H54 (cell line): ENCODE results near the gene KRT14.
"Not testable (repeated sequence)": the region's sequence is repeated elsewhere in the genome, so short reads cannot be mapped to it uniquely, and the experiment has no call there.

Source experiments
- DNase-seq: peaks from one replicate; pipeline ENCODE4 v3.0.0; 2011; ENCODE audit warnings: low spot score, mixed read lengths; ENCODE audit not compliant: insufficient read length
- FAIRE-seq: peaks from 3 replicates; lab custom pipeline; 2011; peaks lifted over from hg19 to GRCh38; lab: Jason Lieb, UNC
- POLR2A ChIP-seq: IDR thresholded peaks from 2 replicates; pipeline ENCODE4 v1.6.1; 2011; ENCODE audit warnings: low read depth, mild to moderate bottlenecking, low read length

KRT14 gene

GRCh38 chr17:41627316-41628072 lies 40.8 kb upstream of the KRT14 start:
- no peak for FAIRE-seq
- no peak for DNase-seq
- TF ChIP-seq POLR2A: no peak

DNA sequence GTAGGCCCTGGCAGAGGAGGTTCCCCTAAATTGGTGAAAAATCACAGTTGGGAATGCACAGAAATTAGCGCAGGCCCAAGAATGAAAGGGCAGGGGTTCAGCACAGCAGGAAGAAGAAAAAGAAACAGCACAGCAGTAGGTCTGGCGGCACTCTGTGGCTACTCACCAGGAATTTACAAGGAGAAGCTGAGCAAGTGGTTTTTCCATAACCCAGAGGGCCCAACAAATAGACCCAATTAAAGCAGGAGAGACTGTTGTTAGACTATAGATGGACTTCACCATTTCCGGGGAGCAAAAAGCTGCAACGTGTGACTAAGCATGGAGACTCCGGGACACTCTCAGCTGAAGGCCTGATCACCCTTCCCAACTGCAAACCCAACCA lies 40.2 kb upstream of the KRT14 start:
- DNase-seq, FAIRE-seq: not testable (repeated sequence)

DNA sequence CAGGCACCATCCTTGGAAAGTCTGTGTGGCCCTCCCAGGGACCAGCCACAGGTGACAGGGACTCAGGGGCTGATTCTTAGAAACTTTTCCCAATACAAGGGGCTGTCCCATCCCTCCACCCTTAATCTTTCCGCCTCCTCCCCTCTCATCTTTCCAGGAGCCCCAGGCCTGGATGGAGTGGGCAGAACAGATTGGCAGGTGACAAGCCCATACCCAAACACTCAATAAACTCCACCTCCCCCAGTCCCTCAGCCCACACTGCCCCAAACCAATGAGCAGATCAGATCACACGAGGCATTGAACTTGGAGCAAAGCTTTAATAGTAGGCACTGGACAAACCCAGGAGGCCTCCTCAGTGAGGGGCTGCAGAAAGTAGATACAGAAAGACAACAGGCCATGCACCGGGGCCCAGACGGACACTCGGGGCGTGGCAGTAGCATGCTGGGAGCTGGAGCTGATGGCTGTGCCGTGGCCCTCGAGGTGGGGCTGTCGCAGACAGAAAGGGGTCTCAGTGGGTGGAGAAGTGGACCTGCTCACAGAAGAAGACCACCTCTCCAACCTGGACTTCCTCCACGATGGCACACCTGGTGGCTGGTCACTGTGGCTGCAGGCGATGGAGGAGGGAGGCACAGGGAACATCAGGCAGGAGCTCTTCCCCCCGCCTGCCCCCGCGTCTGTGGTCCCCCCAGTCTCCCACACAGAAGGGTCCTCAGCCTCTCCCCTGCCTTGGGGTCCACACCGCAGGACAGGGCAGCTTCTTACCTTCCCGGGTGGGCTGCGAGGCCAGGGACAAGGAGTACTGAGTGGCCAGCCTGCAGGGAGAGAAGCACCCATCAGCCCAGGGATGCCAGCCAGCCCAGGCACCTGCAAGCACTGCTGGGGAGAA lies 39.6 kb upstream of the KRT14 start:
- FAIRE-seq, DNase-seq: not testable (repeated sequence)

- FAIRE-seq: no peak
- no peak for TF ChIP-seq POLR2A
- DNase-seq: no peak
These were observed 38.9 kb upstream of the KRT14 start for GRCh38 chr17:41625602-41626001.

DNA sequence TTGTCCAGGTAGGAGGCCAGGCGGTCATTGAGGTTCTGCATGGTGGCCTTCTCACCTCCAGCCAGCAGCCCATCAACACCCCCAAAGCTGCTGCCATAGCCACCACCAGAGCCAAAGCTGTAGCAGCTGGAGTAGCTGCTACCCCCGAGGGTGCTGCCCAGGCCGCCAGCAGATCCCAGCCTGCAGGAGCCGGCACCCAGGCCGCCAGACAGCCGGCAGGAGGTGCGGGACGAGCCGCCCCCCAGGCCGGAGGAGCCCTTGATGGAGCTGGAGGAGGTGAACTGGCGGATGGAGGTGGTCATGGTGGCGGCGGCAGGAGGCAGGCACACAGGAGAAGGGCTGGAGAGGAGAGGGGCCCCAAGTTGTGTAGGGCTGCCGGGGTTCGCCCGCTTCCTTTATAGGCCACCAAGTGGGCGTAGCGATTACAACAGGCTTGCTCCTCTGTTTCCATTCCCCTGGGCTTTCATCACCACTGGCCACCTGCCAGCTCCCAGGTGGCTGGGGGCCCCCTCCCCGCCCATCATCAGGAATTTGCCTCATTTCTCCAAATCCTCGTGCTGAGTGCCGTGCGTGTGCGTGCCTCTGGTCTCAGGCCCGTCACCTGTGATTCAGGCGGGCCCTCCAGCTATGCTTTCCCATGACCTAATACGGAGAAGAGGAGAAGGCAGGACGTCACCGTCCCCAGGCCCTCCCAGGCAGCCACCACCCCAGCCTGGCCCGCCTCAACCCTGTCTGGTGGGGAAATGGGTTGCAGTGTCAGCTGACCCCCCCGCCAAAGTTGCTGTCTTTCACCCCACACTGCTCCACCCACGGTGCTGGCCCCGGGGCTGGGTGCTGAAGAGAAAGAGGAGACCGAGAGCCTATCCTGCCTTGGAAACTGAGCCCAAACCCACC lies 37.8 kb upstream of the KRT14 start, which contains the start of gene KRT17:
Gene KRT17 (minus strand): TSS at position 368 of the 894 bp plus-strand sequence. CDS start 66 bp downstream, at position 302.
- no peak for DNase-seq
- FAIRE-seq: no peak
- TF ChIP-seq POLR2A: no peak

DNA sequence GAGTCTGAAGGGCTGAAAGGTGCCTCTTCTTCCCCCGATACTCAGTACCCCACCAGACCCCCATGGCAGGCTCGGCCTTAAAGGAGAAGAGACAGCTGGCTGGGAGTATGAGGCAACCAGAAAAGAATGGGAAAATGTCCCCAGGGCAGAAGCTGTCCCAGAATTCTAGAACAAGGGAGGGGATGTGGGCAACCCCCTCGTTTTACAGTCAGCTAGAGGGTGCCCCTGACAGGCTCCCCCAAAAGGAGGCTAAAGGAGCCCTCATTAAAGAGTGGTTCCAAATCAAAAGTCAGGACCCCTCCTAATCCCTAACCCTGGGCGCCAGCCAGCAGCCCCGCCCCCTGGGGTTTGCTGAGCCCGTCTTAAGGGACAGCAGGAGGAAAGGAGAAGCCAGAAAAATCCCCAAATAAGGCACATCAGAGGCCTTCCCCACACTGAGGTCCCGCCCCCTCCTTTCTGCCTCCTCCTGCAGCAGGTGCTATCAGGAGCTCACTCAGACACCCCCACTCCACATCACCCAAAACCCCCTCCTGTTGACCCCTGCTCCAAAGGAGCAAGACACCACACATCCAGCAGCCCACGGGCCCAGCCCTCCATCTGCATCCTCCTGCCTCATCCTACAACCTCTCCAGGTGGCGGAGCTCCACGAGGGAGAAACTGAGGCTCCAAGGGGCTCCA lies 36.6 kb upstream of the KRT14 start:
- not testable (repeated sequence) for FAIRE-seq, DNase-seq

DNA sequence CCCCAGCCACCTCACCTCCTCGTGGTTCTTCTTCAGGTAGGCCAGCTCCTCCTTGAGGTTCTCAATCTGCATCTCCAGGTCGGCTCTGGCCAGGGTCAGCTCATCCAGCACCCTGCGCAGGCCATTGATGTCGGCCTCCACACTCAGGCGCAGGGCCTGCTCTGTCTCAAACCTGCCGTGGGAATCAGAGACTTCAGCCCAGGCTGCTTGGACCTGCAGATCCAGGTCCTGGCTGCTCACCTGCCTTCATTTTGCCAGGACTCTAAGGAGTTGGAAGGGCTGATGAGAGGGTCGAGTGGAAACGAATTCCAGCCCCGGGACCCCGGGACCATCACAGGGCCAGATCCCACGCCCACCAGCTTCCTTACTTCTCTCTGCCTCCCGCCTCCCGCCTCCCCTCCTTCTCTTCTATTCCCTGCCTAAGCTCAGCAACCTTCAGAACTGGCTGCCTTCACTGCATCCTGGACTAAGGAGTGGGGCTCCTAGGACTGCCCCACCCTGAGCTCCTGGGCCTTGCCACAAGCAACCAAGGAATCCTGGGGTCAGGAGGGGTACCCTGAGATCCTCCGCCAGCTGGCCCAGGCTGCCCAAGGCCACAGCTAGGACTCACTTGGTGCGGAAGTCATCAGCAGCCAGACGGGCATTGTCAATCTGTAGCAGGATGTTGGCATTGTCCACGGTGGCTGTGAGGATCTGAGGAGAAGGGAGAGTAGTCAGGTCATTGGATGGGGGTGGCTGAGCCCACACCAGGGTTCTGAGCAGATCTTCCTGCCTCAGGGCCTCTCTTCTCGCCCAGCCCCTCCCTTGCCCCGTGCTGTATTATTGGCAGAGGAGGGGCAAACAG lies 35.9 kb upstream of the KRT14 start:
- FAIRE-seq, DNase-seq: not testable (repeated sequence)

DNA sequence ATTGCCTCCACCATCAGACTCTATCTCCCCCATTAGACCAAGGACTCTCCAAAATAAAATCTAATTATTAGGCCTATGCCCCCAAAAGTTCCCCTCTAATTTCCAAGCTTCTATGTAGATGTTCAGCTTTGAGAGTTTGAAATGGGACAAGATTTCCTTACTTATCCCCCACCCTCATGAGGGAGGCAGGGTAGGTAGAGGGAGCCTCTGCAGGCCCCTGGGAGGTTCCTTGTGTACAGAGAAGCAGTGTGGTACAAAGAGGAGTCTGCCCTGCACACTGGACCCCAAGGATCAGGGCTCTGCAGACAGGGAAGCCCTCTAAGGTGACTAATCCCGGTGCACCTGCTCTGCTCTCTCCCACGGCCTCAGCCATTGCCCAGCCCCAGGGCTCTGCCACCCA lies 35.2 kb upstream of the KRT14 start:
- no peak for TF ChIP-seq POLR2A

DNA sequence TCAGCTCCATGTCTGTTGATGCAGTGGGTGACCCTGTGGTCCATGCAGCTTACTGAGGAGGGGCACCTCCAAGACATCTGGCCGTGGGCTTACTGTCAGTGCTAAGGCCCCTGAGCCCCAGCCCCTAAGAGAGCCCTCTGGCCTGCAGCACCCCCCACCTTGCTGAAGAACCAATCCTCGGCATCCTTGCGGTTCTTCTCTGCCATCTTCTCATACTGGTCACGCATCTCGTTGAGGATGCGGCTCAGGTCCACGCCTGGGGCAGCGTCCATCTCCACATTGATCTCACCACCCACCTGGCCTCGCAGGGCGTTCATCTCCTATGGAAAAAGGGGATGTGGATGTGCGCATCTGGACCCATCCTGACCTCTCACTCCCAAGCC lies 34.7 kb upstream of the KRT14 start:
- FAIRE-seq, DNase-seq: not testable (repeated sequence)

More for the DNA sequence above, 35.2 kb upstream of the KRT14 start:
- FAIRE-seq (no peak), DNase-seq (no peak)

GRCh38 chr17:41620583-41621434 lies 34.1 kb upstream of the KRT14 start:
- no peak for DNase-seq
- no peak for FAIRE-seq

DNA sequence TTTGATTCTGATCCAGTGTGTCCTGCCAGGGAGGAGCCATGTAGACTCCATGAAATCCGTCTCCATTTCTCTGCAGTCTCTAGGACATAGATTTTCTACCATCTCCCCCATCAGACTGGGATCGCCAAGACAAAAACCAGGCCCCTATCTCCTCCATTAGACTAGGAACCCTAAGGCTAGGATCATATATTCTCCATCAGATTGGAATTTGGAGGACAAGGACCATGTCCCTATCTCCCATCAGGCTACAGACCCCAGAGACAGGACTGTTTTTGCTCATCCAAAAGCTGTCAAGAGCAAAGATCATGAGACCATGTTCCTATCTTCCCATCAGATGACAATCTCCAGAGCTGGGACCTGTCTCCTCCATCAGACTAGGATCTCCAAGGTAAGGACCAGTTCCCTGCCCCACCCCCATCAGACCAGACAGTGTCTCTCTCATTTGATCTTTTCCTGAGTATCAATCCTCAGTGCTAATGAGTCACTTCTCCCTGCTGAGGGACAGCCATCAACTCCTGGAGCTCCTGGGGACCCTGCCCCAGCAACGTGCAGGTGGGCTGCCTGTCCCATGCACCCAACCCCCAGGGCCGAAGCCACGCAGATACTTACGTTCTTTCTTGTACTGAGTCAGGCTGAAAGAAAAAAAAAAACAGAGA lies 33.4 kb upstream of the KRT14 start:
- not testable (repeated sequence) for DNase-seq, FAIRE-seq

More at GRCh38 chr17:41620583-41621434, 34.1 kb upstream of the KRT14 start:
- no peak for TF ChIP-seq POLR2A
